GM04504 (cell line): ENCODE results near the gene SUPV3L1.
"Not testable (repeated sequence)": the region's sequence is repeated elsewhere in the genome, so short reads cannot be mapped to it uniquely, and the experiment has no call there.

Experiments
- DNase-seq: peaks from one replicate; pipeline ENCODE4 v3.0.0-alpha.2; 2012; ENCODE audit warnings: low read depth

The SUPV3L1 gene

DNA sequence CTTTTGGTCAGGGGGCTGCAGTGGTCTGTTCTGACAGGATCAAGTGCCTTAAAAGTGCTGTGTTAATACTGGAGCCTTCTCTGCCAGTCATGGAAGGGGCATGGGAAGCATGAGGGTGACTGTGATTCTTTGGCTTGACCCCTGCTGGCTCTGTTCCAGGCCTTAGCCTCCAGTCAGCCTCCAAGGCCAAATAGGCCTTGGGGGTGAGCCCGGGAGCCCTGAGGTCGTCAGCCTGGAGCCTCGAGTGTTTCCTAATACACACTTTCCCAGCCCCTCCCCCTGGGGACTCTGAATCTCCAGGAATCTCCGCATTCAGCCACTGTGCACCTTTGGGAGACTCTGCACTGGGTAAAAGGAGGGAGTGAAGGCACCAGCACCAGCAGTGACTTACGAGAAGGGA lies 50.1 kb downstream of the SUPV3L1 start:
- no peak for DNase-seq

DNA sequence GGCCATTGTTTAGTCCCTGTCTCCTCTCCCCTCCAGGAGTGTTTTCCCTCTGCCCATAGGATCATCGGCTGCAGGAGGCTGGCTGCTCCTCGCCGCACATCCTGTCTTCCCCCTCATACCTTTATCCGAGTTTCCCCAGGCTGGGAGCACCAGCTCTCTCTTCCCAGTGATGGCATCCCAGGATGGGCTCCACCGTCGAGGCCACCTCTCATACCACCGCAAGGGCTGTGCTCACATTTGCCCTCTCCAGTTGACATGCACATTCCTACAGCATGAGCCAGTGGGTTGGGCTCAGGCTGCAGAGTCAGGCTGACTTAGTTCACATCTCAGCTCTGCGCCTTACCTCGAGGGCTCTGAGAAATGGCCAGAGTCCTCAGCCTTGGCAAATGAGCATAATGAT lies 52.2 kb downstream of the SUPV3L1 start:
- DNase-seq = peak; percentile 44

DNA sequence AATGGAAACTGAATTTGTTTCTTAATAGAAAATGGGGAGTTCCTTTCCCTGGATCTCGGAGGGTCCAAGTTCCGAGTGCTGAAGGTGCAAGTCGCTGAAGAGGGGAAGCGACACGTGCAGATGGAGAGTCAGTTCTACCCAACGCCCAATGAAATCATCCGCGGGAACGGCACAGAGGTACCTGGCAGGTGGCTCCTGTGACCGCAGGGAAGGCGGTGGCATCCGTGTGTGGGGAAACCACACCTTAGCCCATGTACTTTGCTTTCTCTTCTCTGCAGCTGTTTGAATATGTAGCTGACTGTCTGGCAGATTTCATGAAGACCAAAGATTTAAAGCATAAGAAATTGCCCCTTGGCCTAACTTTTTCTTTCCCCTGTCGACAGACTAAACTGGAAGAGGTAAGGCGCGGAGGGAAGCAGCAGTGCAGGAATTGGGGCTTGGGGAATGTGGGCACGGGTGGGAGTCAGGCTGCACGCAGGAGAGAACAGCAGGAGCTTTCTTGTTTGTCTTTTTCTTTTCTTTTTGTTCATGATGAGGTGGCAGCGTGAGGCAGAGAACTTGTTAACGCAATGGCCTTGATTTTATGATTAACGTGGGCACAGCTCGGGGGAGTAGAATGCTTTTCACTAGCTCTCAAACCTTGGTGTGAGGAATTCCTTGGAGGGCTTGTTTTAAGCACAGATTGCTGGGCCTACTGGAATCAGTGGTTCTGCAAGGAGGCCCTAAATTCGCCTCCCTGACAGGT lies 52.9 kb downstream of the SUPV3L1 start:
- DNase-seq = no peak

DNA sequence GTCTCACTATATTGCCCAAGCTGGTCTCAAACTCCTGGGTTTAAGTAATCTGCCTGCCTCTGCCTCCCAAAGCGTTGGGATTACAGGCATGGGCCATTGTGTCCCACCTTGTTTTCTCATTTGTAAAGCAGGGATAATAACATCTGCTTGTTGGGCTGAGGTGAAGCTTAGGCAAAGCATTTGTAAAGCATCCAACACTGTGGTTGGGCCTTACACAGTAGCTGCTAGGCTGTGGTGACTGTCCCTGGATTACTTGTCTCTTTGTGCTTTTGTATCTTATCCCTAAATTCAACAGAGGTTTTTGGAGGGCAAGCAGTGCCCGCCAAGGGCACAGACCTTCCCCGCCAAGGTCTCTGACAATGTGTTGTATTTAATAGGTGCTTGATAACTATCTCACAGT lies 54.4 kb downstream of the SUPV3L1 start:
- no peak for DNase-seq

DNA sequence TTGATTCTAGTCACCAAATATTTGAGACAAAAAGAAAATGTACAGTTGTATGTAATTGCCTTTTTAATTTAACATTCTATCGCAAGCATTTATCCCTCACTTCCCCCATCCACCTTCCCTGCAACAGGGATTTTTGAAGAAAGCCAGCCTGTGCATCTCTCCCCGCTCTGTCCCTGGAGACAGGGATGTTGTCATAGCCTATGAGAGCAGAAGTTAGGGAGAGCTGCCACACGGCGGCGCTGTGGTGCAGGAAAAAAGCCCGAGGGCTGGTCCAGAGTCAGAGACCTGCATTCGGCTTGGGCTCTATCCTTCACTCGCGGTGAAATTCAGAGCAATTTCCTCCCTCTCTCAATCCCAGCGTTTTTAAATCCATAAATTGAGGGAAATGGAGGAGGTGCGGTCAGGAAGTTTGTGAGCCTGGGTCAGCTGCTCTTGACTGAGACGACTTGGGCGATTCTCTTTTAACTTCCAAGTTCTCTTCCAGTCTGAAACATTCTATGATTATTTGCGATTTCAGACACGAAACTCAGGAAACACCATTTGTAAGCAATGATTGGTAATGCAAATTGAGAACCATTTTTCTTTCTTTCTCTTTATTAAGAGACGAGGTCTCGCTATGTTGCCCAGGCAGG lies 57.6 kb downstream of the SUPV3L1 start:
- peak; percentile 56 for DNase-seq

DNA sequence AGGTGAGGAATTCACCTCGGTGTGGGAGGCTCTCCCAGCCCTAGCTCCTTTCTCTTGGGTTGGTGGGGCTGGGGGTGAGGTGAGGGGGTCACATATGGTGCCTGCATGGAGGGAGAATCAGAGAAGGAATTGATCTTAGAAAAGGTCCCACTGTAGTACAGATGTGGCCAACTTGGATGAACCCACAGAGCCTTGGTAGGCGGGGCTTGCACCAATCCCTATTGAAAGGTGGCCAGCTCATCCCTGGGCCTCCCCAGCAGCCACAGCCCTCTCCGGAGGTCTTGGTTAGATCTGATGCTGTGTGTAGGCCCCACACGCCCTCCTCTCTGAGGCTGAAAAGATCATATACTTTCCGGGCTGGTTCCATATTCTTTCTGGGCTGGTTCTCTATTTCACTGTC lies 59.1 kb downstream of the SUPV3L1 start:
- DNase-seq = no peak

DNA sequence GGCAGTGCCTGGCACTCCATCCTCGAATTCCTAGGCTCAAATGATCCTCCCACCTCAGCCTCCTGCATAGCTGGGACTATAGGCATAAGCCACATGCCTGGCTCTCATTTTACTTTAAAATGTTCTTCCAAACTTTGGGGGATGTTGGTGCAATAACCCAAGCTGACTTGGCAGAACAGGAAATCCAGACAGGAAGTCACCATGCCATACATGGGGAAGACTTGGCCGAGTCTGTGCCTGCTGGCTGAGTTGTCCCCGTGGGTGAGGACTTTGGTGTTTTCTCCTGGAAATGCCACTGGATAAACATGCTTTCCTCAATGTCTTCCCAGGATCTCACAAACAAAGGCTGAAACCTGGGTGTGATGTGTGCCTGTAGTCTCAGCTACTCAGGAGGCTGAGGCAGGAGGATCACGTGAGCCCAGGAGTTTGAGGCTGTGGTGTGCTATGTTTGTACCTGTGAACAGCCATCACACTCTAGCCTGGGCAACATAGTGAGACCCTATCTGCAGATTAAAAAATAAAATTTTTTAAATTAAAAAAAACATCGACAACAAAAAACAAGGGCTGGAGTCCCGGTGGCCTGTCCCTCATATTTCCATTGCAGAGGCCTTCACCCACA lies 59.9 kb downstream of the SUPV3L1 start:
- peak; percentile 25 for DNase-seq

DNA sequence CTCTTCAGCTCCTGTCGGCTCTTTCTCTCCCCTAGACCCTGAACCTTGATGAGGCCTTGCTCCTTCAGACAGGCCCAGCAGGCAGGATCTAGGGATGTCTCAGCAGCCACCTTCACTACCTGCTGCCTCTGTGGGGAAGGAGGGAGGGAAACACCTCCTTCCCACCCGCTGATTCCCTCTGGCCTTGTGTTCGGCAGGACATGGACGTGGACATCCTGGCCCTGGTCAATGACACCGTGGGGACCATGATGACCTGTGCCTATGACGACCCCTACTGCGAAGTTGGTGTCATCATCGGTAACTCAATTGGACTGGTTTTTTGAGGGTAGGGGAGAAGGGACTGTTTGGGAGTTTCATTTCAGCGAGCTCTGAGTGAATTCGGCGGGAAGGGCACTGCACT lies 60.4 kb downstream of the SUPV3L1 start:
- DNase-seq = no peak

DNA sequence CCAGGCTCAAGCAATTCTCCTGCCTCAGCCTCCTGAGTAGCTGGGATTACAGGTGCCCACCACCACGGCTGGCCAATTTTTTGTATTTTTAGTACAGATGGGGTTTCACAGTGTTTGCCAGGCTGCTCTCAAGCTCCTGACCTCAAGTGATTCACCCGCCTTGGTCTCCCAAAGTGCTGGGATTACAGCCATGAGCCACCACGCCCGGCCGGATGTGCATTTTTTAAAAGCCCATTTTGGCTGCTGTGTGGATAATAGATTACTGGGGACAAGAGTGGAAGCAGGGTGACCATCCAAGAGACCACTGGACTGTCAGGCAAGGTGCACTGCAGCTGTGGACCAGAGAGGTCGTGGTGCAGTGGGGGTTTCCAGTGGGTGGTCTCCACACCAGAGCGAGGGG lies 61.5 kb downstream of the SUPV3L1 start:
- peak; percentile 32 for DNase-seq

DNA sequence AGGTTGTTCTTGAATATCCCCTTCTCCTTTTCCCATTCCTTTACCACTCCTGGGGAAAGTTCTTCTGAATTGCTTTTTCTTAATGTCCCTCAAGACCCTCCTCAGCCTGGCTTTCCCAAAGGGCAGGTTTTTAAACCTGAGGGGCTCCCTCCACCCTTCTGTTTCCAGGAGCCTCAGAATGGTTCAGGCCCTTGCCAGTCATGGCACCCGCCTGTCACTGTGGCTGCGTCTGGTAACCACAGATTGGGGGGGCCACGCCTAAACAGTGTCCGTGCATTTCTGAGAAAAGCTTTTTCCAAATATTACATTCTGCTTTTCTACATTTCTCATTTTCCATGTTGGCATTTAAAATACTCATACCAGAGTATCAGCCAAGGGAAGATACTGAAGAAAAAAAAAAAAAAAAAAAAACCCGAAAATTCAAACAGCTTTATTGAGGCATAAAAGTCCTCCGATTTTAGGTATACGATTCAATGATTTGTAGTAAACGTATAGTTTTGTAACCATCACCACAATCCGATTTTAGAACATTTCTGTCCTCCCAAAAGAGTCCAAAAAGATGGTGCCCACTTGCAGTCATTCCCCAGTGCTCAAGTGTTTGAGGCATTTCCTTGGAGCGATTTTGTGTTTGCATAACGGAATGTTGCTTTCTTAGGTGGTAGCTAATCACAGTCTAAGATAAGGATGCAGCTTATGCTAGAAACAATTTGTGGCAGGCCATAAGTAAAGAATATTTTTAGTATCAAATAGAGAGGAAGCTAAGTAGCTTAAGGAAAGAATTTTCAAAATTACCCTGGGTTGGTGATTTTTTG lies 62.2 kb downstream of the SUPV3L1 start:
- no peak for DNase-seq

DNA sequence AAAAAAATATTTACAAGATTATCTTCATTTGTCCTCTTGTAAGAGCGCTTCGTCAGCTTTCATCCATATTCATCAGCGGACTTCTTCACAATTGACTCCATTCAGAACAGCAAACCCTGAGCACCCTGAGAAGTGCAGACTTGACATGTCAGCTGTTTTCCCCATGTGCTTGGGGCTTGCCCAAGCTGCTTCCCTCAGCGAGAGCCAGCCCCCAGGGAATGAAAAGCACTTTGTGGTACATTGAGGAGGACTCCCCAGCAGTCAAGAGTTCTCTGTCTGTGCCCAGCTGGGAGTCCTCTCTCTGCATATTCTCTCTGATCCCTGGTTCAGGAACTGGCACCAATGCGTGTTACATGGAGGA lies 62.8 kb downstream of the SUPV3L1 start:
- DNase-seq = no peak

DNA sequence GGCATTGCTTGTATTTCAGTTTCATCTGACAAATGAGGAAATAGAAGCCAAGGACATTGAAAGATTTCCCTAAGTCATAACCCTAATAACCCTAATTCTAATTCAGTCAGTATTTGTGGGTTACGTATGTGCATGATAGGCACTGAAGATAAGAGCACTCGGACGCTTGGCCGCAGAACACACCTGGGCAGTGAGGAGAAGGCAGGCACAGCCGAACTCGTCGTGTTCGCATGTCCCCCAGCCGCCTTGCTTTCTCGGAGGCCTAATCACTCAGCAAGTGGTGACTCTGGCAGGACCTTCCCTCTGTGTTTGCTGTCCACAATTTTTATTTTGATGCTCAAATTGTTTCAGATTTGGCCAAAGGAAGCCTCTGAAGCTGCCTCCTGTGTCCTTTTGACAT lies 63.8 kb downstream of the SUPV3L1 start:
- no peak for DNase-seq

DNA sequence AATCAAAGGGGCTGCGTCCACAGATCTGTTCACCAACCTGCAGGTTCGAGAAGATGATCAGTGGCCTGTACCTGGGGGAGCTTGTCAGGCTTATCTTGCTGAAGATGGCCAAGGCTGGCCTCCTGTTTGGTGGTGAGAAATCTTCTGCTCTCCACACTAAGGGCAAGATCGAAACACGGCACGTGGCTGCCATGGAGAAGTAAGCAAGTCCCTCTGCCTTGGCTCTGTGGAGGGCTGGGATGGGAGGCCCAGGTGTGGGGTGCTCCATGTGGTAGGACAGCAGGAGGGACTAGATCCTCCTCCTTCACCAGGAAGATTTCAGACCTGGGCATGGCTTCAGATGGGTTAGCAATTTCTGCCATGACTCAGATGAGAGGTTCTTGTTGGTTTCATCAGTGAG lies 66.0 kb downstream of the SUPV3L1 start:
- DNase-seq = no peak

DNA sequence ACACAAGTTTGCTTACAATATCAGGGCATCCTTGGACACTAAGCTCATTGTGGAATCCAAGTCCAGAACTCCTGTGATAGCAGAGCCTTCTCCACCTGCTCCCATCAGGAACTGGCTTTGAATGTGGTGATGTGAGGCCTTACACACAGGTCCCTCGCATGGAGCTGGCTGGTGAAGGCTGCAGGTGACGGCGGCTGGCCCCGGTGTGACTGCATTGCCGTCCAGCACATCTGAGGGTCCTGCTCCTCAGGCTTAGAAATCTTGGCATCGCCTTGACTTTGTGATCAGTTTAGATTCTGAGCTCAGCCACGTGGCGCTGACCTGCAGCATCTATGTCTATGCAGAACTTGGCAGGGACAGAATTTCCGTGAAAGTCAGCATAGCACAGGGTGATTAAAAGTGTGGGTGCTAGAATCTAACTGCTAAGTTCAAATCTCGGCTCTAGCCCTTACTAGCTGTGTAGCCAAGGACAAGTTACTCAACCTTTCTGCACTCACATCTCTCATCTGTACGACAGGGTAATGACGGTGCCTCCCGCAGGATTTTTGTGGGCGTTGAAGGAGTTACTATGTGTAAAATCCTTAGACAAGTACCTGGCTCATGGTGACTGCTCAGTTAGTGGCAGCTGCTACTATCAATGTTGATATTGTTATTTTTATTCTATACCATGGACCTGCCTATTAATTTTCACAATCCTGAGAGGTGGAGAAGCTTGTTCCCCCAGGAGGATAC lies 66.7 kb downstream of the SUPV3L1 start:
- DNase-seq = no peak

DNA sequence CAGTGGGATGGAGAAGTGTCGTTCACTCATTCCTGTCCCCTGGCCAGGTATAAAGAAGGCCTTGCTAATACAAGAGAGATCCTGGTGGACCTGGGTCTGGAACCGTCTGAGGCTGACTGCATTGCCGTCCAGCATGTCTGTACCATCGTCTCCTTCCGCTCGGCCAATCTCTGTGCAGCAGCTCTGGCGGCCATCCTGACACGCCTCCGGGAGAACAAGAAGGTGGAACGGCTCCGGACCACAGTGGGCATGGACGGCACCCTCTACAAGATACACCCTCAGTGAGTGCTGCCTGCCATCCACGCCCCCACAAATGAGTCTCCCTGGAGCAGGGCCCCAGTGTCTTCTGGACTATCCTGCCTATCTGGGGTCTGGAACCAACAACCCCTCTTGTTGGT lies 67.3 kb downstream of the SUPV3L1 start:
- DNase-seq = no peak

DNA sequence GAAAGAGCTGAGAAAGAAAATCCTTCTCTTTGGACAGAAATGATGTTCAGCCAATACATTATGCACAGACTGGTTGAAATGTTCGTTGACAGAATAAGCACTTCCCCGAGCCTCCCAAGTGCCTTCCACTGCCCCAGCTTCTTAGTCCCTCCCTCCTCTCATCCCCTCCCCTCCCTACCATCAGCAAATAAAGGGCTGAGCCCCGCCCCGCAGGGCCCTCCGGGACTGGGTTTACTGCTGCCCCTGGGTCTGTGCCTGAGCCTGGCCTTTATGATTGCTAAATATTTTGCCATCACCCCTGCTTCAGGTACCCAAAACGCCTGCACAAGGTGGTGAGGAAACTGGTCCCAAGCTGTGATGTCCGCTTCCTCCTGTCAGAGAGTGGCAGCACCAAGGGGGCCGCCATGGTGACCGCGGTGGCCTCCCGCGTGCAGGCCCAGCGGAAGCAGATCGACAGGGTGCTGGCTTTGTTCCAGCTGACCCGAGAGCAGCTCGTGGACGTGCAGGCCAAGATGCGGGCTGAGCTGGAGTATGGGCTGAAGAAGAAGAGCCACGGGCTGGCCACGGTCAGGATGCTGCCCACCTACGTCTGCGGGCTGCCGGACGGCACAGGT lies 68.2 kb downstream of the SUPV3L1 start:
- DNase-seq = no peak

DNA sequence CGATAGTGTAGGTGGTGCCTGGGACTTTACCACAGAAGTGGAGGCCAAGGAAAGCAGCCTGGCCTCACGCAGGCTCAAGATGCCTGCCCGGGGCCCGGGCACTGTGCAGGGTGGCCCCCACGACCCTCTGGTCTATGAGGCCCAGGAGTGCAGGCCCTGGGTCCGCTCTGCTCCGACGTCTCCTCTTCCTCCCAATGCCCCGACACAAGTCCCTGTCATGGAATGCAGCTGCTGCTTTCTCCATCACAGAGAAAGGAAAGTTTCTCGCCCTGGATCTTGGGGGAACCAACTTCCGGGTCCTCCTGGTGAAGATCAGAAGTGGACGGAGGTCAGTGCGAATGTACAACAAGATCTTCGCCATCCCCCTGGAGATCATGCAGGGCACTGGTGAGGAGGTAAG lies 70.0 kb downstream of the SUPV3L1 start:
- DNase-seq = no peak

DNA sequence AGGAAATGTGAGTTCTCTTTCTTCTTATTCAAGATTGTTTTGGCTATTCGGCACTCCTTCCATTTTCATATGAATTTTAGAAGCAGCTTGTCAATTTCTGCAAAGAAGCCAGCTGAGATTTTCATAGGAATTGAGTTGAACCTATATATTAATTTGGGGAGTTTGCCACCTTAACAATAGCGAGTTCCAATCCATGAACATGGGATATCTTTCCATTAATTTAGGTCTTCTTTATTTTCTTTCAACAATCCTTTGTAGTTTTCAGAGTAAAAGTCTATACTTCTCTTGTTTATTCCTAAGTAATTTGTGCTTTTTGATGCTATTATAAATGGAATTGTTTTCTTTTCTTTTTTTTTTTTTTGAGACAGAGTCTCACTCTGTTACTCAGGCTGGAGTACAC lies 71.4 kb downstream of the SUPV3L1 start:
- not testable (repeated sequence) for DNase-seq

DNA sequence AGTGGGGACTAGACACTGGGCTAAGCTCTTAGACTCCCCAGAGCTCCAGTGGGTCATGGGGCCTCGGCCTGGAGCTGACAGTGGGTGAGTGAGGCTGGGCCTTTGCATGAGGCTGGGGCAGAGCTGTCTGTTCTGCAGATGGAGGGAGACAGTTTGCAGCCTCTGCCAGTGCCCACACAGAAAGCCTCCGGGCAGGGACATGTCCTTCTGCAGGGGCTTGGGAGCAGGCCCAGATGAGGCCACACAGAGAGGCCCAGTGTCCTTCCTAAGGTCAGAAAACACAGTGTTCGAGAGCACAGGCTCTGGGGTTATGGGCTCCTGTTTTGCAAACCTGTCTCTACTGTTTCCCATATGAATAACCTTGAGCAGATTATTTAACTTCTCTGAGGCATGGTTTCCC lies 73.1 kb downstream of the SUPV3L1 start:
- no peak for DNase-seq

DNA sequence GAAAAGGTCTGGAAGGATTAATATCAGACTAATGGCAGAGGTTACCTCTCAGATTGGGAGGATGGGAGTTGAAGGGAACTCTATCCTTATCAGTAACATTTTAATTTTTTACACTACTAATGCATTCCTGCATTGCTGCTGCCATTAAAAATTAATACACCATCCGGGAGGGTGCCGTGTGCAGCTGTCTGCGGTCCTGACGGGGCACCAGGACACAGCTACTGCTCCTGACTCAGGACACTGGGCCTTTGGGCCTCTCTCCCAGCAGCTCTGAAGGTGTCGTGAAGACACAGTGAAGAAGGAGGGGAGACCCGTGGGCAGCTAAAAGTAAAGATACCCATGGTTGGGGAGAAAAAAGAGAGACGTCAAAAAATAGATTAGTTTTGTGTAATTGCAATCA lies 74.8 kb downstream of the SUPV3L1 start:
- DNase-seq = no peak
